Hepatic stellate cell (primary cell): ENCODE data around the gene PKDREJ.

Experiments
- DNase-seq: peaks from one replicate; pipeline ENCODE4 v3.0.0; 2011; ENCODE audit warnings: low spot score

Gene PKDREJ

DNA sequence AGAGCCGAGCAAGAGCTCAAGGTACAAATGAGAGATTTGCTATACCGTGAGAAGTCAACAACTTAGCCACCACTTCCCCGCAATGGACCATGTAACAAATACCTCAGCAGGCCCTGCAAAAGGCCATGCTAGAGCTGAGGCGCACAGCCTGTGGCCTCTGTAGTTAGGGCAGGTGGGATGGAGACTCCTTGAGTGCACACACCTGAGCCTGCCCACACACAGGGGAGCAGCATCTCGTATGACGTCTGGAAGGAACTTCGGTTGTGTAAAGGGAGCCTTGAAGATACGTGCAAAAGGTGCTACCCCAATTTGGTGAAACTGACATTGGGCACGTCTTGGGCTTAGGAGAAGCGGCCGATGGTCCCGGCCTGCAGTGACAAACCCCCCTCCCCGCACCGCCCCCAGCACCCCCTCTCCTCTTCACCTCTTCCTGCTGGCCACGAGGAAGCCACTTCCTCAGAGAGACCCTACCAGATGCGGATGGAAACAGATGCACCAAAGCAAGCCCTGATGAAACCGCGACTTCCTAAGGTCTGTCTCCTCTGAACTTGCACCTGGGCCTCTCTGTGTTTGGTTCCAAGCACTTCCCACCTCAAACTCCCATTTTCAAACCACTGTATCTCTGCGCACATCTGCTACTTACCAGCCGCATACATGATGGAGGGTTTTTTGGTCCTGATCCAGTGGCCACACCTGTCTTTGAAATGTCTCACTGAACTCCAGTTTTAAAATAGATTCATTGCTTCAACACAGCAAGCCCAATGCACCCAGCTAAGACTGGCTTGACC, 23.7 kb downstream of the PKDREJ start:
- no peak for DNase-seq

GRCh38 chr22:46238541-46238940, 24.6 kb downstream of the PKDREJ start:
- no peak for DNase-seq

DNA sequence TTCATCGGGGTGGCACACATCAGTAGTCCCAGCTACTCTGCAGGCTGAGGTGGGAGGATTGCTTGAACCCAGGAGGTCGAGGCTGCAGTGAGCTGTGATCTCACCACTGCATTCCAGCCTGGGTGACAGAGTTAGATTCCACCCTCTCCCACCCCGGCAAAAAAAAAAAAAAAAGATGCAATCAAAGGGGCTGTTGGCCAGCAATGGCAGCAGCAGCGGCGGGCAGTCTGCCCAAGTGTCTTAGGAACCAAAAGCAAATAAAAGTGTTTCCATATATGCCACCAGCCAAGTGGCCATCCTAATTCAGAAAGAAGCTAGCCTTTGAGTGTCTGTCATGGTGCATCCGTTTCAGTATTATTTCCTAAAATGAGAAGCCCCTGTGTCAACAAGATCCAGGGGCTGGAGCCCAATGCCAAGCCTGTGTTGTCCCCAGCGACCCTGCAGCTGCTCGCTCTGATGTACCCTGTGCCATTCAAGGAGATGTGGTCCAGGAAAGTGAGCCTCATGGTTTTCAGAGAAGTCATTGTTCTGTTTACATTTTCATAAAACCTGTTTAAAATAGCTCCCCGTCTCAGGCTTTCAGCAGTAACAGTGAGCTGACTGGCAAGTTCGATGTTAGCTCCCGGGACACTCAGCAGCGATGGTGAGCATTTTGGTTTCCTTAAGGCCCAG, 25.6 kb downstream of the PKDREJ start:
- no peak for DNase-seq

- DNase-seq = no peak
Measured at GRCh38 chr22:46234969-46235368, 28.2 kb downstream of the PKDREJ start.

DNA sequence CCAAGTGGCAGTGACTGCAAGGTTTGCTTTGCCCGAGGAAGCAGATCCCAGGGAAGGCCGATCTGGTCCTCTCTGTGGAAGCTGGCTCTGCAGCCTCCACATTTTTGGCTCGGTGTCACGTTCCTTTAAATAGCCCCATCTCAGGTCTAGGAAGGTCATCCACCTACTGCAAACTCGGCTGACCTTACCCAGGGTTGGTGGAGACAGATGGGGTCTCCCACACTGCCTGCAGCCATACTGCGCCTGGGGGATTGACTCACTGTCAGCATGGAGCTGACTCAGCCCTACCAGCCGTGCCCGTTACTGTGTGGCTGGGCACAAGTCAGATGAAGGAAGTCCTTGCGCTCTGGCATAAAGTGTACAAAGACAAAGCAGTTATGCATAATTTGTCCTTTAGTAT, 29.9 kb downstream of the PKDREJ start:
- DNase-seq = peak; percentile 52

DNA sequence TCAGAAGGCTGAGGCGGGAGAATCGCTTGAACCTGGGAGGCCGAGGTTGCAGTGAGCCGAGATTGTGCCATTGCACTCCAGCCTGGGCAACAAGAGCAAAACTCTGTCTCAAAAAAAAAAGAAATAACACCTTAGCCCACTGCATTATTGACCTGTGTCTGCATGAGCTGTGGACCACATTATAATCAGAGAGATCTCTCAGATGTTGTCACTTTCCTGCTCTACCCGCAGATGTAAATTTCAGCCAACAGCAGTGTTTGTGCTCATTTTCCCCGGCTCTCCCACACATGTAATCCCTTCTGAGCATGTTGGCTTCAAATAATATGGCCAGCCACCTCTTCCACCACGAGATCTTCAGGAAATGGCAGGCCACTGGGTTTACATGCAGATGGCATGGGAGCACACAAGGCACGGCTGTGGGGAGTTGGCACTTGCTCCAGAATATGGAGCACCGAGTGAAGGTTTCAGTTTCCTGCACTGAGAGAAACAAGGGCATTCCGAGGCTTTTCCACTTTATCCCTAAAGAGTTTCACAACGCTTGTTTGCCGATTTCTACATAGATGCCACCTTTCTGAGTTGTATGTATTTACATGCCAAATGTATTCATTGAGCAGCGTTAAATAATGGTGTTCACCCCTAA, 32.8 kb downstream of the PKDREJ start:
- no peak for DNase-seq

DNA sequence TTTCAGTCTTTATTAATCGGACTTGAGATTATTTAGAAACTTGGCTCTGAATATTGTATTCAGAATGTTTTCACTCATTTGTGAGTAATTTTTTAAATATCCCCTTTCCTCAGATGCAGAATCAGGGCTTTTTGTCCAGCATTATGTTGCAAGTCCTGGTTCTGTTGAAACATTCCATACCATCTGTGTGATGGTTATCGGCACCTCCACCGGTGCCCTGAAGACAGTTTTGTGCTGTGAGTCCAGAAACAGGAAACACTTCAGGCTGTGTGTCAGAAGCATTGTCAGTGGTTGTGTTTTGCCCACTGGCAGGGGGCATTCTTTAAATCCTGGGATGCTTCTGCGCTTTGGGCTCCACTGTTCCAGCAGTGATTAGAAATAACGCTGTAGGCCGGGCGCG, 33.4 kb downstream of the PKDREJ start:
- DNase-seq = no peak

DNA sequence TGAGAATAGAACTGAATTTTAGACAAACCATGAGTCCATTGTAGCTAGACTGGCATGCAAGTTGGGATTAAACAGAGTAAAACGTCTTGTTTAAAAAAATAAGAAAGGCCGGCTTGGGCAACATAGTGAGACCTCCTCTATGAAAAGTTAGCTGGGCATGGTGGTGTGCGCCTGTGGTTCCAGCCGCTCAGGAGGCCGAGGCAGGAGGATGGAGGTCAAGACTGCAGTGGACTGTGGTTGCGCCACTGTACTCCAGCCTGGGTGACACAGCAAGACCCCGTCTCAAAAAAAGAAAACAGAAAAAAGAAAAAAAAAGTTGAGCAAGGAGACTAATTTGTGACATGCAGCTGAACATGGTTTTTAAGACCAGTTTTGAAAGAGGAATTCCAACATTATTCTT, 36.6 kb downstream of the PKDREJ start:
- DNase-seq = no peak

DNA sequence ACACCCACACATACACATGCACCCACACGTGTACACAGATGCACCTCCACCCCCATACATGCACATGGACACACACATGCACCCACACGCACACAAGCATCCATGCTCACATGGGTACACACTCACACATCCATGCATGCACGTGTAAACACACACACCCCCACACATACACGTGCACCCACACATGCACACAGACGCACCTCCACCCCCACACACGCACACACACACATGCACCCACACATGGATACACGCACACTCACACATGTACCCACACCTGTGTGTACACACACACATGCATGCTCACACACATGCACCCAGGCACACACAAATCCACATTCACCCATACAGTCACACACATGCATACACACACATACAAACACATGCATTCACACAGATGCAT, 37.5 kb downstream of the PKDREJ start:
- DNase-seq = no peak

GRCh38 chr22:46224898-46225290, 38.2 kb downstream of the PKDREJ start:
- DNase-seq = no peak

- DNase-seq = no peak
Measured at GRCh38 chr22:46224044-46224897, 38.9 kb downstream of the PKDREJ start.

GRCh38 chr22:46220921-46221320, 42.2 kb downstream of the PKDREJ start:
- no peak for DNase-seq

DNA sequence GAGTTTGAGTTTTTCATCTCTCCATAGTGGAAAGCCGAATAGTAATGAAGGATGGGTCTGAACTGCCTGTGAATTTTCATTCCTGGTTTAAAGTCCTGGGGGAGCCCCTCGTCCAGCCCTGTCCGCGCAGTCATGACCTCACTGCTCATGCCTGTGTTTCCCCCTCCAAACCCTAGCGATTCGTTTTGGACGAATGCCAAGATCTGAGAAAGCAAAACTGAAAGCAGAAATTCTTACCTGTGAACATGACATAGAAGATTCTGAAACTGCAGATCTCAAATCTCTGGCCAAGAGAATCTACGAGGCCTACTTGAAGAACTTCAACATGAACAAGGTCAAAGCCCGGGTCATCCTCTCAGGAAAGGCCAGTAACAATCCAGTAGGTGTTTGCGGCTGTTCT, 43.5 kb downstream of the PKDREJ start:
- no peak for DNase-seq

GRCh38 chr22:46214616-46215015, 48.5 kb downstream of the PKDREJ start:
- DNase-seq = no peak

GRCh38 chr22:46214149-46214548, 49.0 kb downstream of the PKDREJ start:
- DNase-seq = no peak

GRCh38 chr22:46213052-46213451, 50.1 kb downstream of the PKDREJ start:
- DNase-seq = no peak

DNA sequence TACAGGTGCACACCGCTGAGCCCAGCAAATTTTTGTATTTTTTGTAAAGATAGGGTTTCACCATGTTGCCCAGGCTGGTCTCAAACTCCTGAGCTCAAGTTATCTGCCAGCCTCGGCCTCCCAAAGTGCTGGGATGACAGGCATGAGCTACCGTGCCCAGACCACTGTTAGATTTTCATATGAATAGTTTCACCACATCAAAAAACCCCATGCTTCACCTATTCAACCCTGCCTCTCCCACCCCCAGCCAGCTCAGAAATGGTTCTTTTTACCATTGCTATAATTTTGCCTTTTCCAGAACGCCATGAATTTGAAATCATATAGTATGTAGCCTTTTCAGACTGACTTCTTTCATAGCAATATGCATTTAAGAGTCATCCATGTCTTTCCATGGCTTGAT, 50.9 kb downstream of the PKDREJ start:
- DNase-seq = no peak

DNA sequence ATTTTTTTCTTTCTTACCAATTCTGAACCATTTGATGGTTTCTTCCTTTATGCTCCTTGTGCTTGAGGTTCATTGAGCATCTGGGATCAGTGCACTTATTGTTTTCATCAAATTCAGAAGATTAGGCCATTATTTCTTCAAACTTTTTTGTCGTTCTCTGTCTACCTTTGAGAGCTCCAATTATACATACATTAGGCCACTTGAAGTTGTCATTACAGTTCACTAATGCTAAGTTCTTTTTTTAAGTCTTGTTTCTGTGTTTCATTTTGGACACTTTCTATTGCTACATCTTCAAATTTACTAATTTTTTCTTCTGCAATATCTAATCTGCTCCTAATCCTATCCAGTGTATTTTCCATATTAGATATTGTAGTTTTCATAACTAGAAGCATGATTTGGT, 53.9 kb downstream of the PKDREJ start:
- DNase-seq = no peak
